ENCODE measurements around the gene CEBPB.
A peak's percentile ranks its signal among the peaks of the same experiment; 100 is the strongest.

- TF ChIP-seq EP300 (IDR thresholded peaks at IDR 0.05) (no peak), CTCF (IDR thresholded peaks at IDR 0.05) (peak in 2 of 5 experiments; percentile 29 to 43)
Observed at GRCh38 chr20:50191065-50191543, 474 bp downstream of the CEBPB start.

Measured in tibial nerve (tissue), 4 donors.